GM18517 (cell line): Measurements from ENCODE around the gene PLCB2.

ENCODE experiments used
- ATAC-seq: cut with Tn5 transposase; IDR thresholded peaks from one replicate; pipeline ENCODE4 v1.9.1; 2021; ENCODE audit warnings: mild to moderate bottlenecking, moderate library complexity; ENCODE audit not compliant: unreplicated experiment

PLCB2 gene

GRCh38 chr15:40252141-40252437, 55.6 kb downstream of the PLCB2 start:
- no peak for ATAC-seq

DNA sequence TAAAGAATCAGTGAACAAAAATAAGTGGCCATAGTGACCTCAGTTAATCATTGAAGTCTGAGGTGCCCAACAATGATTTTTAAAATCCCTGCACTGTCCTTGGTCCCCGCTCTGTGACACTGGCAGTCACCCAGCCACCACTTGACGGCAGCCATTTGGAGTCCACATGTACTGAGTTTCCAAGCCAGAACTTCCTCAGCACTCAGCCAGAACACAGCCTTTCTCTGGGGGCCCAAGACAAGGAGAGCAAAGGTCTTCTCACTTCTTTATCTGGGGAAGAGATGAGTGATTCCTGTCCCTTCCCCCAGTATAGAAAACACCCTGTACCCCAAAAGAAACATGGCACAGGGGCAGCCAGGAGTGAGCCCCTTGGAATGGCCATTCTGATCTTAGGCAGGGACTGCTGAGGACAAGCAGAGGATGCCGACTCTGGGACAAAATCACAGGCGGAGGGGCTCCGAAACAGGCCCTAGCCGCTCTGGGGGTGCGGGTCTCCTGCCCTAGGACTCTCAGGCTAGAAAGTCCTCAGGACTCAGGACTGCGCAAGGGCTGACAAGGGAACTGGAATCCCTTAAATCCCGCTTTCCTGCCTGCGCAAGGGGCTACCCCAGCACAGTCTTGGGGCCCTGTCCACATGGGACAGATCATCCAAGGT, 56.1 kb downstream of the PLCB2 start:
- ATAC-seq, result no peak

DNA sequence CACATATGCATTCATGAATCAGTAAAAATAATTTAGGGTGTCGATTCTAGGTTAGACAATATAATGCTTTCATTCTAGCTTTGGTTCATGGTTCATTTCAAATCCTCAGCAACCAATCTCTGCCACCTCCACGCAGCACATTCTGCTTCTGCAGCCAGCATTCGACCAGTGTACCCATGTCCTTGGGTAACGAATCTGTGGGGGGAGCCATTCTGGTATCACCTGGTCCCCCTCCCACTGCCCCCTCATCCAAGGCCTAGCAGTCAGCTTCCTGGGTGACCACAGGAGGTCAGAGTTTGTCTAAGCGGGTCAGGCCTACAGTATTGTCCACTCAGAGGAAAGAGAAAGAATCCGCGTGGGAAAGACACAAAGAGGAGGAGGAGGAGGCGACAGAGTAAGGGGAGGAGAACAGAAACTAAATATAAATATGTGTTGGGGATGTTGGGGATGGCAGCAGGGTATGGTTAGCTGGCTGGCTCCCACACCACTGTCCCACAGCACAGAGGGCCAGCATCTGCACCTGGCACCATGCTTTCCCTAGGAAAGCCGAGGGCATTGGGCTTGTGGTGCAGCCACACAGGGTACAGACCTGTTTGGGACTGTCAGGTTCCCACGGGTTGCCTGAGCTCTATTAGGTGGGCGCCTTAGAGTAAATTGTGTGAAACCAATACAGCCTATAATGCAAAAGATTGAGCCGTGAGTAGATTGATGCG, 56.8 kb downstream of the PLCB2 start:
- no peak for ATAC-seq

DNA sequence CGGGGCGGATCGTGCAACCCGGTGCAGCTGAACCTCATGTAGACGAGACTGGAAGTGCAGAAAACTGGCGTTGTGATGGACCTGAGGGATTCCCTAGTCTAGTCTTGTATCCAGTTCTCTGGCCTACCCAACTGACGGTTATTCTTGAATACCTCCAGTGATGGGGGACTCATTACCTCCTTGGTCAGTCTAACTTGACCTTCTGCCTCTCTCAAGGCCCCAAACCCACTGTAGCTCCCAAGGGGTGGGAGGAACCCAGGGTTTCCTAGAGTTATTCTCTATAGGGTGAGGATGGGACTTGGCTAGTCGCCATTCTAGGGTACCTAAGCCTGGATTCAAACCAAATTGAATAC, 57.5 kb downstream of the PLCB2 start:
- no peak for ATAC-seq

GRCh38 chr15:40249477-40250303, 58.0 kb downstream of the PLCB2 start:
- ATAC-seq, result no peak

- ATAC-seq, result no peak
These were observed 59.5 kb downstream of the PLCB2 start for GRCh38 chr15:40248006-40248783.

- no peak for ATAC-seq
These were observed 60.2 kb downstream of the PLCB2 start for GRCh38 chr15:40247406-40247971.

DNA sequence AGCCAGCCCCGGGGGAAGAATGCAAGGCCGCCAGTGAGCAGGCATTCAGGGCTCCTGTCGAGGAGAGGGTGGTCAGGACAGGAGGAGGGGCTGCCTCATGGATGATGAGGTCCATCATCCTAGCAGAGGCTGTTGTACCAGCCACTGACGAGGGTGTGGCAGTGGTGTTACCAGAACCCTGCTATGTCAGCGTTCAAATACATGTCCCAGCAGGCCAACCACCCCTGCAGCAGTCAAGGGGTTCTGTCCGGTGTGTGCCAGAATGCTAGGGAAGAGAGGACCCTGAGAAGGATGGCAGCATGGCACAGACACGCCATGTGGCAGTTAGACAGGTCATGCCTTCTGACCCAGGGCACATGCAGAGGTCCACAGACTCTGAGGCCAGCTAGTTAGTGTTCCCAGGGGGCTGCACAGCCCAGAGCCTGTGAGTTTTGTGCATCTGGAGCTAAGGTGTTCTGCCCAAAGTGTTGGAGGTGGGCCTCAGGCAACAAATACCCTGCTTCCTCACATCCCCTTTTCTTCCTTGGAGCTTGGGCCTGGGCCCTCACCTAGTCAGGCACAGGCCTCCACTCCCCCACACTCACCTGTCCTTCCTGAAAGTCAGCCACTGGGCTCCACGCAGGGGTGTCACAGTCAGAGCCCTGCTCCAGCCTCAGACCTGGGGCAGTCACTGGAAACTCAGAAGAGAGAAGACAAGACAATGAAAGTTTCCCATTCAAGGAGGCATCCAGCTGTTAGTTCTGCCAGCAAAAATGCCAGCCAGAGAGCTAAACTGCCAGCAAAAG, 61.0 kb downstream of the PLCB2 start:
- ATAC-seq, result no peak

- ATAC-seq, result no peak
These were observed 61.9 kb downstream of the PLCB2 start for GRCh38 chr15:40245666-40246450.

- no peak for ATAC-seq
These were observed 62.7 kb downstream of the PLCB2 start for GRCh38 chr15:40244961-40245523.

DNA sequence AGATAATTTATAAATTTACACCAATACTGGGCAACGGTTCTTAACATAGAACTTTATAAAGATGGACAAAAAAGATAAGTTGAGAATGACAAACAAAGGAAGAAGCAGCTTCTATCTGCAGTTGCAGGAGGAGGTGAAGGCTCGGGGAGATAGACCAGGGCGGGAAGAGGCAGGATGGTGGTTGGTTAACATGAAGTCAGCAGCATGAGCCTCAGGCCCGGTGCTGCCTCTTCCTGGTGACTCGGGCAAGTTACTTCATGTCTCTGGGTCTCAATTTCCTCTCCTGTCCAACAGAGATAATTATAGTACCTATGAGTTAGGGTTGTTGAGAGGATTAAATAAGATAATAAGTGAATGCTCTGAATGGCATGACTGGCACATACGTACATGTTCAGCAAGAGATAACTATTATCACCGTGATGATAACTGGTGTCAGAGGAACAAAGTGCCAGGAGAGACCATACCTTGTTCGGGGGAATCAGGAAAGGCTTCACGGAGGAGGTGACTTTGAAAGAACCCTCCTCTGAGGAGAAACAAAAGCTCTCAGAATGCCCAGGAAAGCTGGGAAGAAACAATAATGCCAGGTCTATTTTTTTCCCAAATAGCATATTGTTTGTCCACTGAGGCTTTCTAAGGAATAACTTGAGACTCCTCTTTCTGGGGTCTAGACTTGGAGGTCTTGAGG, 64.5 kb downstream of the PLCB2 start:
- no peak for ATAC-seq

GRCh38 chr15:40242601-40243000, 65.1 kb downstream of the PLCB2 start:
- no peak for ATAC-seq

GRCh38 chr15:40242213-40242599, 65.5 kb downstream of the PLCB2 start:
- ATAC-seq, result no peak

GRCh38 chr15:40241269-40242212, 66.2 kb downstream of the PLCB2 start:
- ATAC-seq, result no peak

GRCh38 chr15:40240619-40241221, 67.0 kb downstream of the PLCB2 start:
- no peak for ATAC-seq

- no peak for ATAC-seq
These were observed 67.8 kb downstream of the PLCB2 start for GRCh38 chr15:40239693-40240618.
